ENCODE data around the gene OR8D1.
"Not testable (repeated sequence)": the region's sequence is repeated elsewhere in the genome, so short reads cannot be mapped to it uniquely, and the experiment has no call there.

DNA sequence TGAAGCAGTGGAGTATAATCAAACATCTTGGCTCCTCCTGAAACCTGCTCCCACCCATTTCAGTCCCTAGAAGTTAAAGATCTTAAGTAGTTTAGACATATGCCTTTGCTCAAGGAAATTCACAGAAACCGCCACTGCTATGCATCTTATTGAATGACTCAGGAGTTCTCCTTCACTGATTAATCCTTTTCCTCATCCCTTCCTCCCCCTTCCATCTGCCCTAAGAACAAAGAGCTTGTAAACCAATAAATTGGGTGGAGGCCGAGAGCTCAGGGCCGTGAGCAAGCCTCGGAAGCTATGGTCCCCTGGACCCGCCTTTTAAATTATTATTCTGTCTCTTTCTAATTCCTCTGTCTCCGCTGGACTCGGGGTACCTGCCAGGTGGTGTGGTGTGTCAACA lies 42.9 kb downstream of the OR8D1 start:
- TF ChIP-seq, protein P1, sequence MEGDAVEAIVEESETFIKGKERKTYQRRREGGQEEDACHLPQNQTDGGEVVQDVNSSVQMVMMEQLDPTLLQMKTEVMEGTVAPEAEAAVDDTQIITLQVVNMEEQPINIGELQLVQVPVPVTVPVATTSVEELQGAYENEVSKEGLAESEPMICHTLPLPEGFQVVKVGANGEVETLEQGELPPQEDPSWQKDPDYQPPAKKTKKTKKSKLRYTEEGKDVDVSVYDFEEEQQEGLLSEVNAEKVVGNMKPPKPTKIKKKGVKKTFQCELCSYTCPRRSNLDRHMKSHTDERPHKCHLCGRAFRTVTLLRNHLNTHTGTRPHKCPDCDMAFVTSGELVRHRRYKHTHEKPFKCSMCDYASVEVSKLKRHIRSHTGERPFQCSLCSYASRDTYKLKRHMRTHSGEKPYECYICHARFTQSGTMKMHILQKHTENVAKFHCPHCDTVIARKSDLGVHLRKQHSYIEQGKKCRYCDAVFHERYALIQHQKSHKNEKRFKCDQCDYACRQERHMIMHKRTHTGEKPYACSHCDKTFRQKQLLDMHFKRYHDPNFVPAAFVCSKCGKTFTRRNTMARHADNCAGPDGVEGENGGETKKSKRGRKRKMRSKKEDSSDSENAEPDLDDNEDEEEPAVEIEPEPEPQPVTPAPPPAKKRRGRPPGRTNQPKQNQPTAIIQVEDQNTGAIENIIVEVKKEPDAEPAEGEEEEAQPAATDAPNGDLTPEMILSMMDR (IDR thresholded peaks at IDR 0.05; ENCODE audit: insufficient read depth, low read length), result not testable (repeated sequence)
- TF ChIP-seq POLR2AphosphoS5 (IDR thresholded peaks at IDR 0.05; ENCODE audit: low read depth); SPI1 (IDR thresholded peaks at IDR 0.05; ENCODE audit: borderline replicate concordance, low read depth); GABPA (IDR thresholded peaks at IDR 0.05; ENCODE audit: low read depth): not testable (repeated sequence)

Measured in HL-60 (cell line).